ENCODE measurements around the gene TP53I11.

TP53I11 gene

GRCh38 chr11:44944853-44945235 lies 5.8 kb downstream of the TP53I11 start:
- DNase-seq: no peak
- no peak for TF ChIP-seq POLR2A (IDR thresholded peaks at IDR 0.05; ENCODE audit: low read length)
- no peak for TF ChIP-seq GATA1 (IDR thresholded peaks at IDR 0.05; ENCODE audit: low read depth, low read length)

DNA sequence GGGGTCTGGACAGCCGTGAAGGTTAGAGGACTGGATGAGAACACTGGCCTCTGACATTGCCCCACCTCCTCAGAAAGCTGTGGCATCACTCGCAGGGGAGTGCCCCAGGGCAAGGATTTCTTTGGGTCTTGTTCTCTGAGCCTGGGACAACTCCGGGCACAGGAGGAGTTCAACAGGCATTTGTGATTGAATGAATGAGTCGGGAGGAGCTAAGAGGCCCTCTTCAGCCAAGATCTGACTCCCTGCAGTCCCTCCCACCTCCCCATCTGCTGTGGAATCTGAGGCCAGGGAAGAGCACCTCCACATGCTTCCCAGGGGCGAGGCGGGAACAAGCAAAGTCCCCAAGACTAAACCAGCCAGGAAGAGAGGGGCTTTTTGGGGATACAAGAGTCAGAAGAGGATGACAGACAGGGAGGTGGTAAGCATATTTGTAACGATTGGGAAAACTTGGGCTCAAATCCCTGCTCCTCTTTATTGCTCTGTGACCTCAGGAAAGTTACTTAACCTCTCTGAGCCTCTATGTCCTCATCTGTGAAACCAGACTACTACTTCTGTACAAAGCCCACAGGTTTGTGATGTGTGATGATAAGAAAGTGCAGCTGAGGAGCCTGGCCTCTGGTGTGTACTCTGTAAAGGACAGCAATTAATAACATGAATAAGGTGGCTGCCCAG lies 6.4 kb downstream of the TP53I11 start:
- DNase-seq: no peak
- TF ChIP-seq GATA1 (IDR thresholded peaks at IDR 0.05; ENCODE audit: low read depth, low read length) (no peak), POLR2A (IDR thresholded peaks at IDR 0.05; ENCODE audit: low read length) (no peak)

DNA sequence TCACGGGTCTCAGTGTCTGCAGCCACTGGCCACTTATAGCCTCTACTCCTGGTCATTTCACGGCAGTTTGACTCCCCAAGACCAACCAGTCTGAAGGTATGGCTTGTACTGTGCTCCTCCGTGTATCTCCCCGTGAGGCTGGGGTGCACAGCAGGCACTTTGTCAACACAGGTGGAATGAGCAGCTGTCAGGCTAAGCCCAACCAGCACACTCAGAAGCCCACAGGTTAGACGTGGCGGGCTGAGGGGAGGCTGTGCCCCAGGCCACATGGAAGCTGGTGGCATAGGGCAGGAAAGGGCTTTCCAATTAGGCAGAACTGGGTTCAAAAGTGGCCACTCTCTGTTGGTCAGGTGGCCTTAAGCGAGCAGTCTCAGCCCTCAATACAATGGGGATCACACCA lies 7.0 kb downstream of the TP53I11 start:
- TF ChIP-seq GATA1 (IDR thresholded peaks at IDR 0.05; ENCODE audit: low read depth, low read length) (no peak), POLR2A (IDR thresholded peaks at IDR 0.05; ENCODE audit: low read length) (no peak)
- no peak for DNase-seq

DNA sequence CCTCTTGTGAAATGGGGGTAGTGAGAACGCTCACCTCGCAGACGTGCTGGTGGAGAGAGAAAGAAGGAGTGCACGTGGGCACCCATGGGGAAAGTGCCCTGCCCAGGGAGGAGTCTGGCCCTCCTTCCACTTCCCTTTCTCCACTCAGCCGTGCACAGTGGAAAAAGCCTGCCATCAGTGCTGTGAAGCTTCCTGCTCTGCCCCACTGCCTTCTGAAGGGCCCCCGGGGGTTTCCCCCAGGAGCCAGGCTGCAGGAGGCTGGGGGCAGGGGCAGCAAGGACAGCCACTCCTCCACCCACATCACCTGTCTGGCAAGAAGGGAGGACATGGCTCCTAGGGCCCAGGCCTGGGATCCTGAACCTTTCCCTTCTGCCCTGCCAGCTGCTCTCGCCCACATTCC lies 7.6 kb downstream of the TP53I11 start:
- TF ChIP-seq GATA1 (IDR thresholded peaks at IDR 0.05; ENCODE audit: low read depth, low read length): no peak
- no peak for DNase-seq

- TF ChIP-seq GATA1 (IDR thresholded peaks at IDR 0.05; ENCODE audit: low read depth, low read length): no peak
- no peak for TF ChIP-seq POLR2A (IDR thresholded peaks at IDR 0.05; ENCODE audit: low read length)
- no peak for DNase-seq
These were observed 8.4 kb downstream of the TP53I11 start for GRCh38 chr11:44942029-44942955.

- DNase-seq: no peak
- TF ChIP-seq GATA1 (IDR thresholded peaks at IDR 0.05; ENCODE audit: low read depth, low read length): no peak
- TF ChIP-seq POLR2A (IDR thresholded peaks at IDR 0.05; ENCODE audit: low read length): no peak
These were observed 9.2 kb downstream of the TP53I11 start for GRCh38 chr11:44941259-44942021.

DNA sequence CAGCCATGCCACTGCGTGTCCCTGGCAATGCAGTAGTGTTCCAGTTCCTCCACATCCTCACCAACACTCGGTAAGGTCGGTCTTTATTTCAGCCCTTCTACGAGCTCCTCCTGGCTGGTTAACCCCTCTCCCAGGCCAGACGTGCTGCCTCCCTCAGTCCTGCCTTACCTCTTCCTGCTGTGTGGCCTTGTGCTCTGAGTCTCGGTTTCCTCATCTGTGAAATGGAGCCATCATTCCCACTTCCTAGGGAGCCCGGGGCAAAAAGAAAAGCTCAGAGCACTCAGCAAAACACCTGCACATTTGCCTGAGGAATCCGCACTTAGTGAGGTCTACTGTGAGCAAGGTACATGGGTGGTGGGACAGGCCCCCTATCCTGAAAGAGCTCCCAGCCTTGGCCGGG lies 9.8 kb downstream of the TP53I11 start:
- TF ChIP-seq POLR2A (IDR thresholded peaks at IDR 0.05; ENCODE audit: low read length): no peak
- TF ChIP-seq GATA1 (IDR thresholded peaks at IDR 0.05; ENCODE audit: low read depth, low read length): no peak

GRCh38 chr11:44940404-44940803 lies 10.3 kb downstream of the TP53I11 start:
- DNase-seq: no peak

More for the DNA sequence above, 9.8 kb downstream of the TP53I11 start:
- no peak for DNase-seq

DNA sequence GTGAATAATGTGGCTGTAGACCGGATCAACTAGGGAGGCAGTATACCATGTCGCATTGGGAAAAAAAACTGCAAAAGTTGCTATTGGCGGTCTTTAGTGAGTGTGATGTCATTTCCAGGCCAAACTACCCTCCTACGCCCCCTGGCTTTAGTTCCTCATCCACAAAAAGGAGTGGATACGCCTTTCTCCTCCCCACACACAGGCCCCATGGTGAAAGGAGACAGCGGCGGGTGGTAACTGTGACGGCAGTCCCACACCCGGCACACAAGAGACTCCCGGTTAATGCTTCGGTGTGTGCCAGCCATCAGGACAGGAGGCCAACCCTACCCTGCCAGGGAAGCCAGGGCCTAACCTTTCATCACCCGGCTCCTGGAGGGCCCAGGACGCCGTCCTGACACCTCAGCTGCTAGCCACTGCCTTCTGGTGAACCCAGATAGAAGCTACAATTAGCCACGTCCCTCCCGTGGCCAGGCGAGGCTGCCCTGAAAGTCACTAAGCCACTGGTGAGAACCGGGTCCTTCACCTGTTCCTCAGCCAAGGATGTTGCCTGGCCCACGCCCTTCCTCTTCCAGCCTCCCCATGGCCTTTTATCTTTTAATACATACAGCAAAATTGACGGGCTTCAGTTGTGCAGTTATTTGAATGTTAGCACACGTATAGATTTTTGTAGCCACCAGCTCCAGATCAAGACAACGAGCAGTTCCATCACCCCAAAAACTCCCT lies 10.8 kb downstream of the TP53I11 start:
- peak; percentile 12 to 24 for DNase-seq

More at GRCh38 chr11:44940404-44940803, 10.3 kb downstream of the TP53I11 start:
- TF ChIP-seq GATA1 (IDR thresholded peaks at IDR 0.05; ENCODE audit: low read depth, low read length) (no peak), POLR2A (IDR thresholded peaks at IDR 0.05; ENCODE audit: low read length) (no peak)

GRCh38 chr11:44938066-44938691 lies 12.5 kb downstream of the TP53I11 start:
- DNase-seq: no peak
- TF ChIP-seq POLR2A (IDR thresholded peaks at IDR 0.05; ENCODE audit: low read length): no peak
- no peak for TF ChIP-seq GATA1 (IDR thresholded peaks at IDR 0.05; ENCODE audit: low read depth, low read length)

More for the DNA sequence above, 10.8 kb downstream of the TP53I11 start:
- TF ChIP-seq POLR2A (IDR thresholded peaks at IDR 0.05; ENCODE audit: low read length): no peak
- no peak for TF ChIP-seq GATA1 (IDR thresholded peaks at IDR 0.05; ENCODE audit: low read depth, low read length)

- TF ChIP-seq GATA1 (IDR thresholded peaks at IDR 0.05; ENCODE audit: low read depth, low read length) (no peak), POLR2A (IDR thresholded peaks at IDR 0.05; ENCODE audit: low read length) (no peak)
- DNase-seq: no peak
These were observed 13.6 kb downstream of the TP53I11 start for GRCh38 chr11:44936951-44937543.

DNA sequence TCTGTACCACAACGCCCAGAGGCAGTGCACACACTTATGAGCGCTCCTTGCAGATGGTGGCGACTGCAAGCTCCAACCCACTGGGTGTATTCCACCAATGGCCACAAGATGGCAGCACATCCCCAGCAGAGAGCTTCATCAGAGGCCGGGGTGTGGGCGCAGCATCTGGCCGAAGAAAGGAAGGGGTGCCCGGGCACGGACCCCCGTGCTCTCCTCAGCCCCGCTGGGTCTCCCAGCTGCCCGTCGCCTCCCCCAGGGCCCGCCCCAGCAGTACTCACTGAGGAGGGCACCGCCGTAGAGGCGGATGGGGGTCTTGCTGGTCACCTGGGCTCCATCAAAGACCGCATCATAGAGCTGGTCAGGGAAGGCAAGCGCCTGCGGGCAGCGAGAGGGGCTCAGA lies 14.2 kb downstream of the TP53I11 start:
- TF ChIP-seq POLR2A (IDR thresholded peaks at IDR 0.05; ENCODE audit: low read length): no peak
- no peak for TF ChIP-seq GATA1 (IDR thresholded peaks at IDR 0.05; ENCODE audit: low read depth, low read length)
- DNase-seq: peak; percentile 69 to 87
